ENCODE results near the gene ZFP92.

ZFP92 gene

GRCh38 chrX:153456161-153456560, 44.9 kb downstream of the ZFP92 start:
- no peak for DNase-seq (ENCODE audit: low read depth)

GRCh38 chrX:153456704-153457103, 45.4 kb downstream of the ZFP92 start:
- DNase-seq (ENCODE audit: low read depth), result no peak

GRCh38 chrX:153457136-153457825, 46.0 kb downstream of the ZFP92 start:
- DNase-seq (ENCODE audit: low read depth), result no peak

GRCh38 chrX:153457827-153458466, 46.7 kb downstream of the ZFP92 start:
- no peak for DNase-seq (ENCODE audit: low read depth)

GRCh38 chrX:153458476-153458875, 47.2 kb downstream of the ZFP92 start:
- no peak for DNase-seq (ENCODE audit: low read depth)

- no peak for DNase-seq (ENCODE audit: low read depth)
Observed at GRCh38 chrX:153459986-153460385, 48.7 kb downstream of the ZFP92 start.

- DNase-seq (ENCODE audit: low read depth), result peak; percentile 35
Observed at GRCh38 chrX:153460826-153461225, 49.6 kb downstream of the ZFP92 start.

Data from stimulated activated CD8-positive, alpha-beta memory T cell treated with anti-CD3 and anti-CD28 coated beads, Interleukin-4, amount 100 ng/mL, for 24 hours (primary cell).